ENCODE data around the gene NCMAP. TPM values are rescaled to one million over a fixed set of nuclear protein-coding genes. Genes with fewer than 3 reads are reported as not detected.

The NCMAP gene
- total RNA-seq, 2 donors from 2014 or later: 0.05 to 0.14 TPM

DNA sequence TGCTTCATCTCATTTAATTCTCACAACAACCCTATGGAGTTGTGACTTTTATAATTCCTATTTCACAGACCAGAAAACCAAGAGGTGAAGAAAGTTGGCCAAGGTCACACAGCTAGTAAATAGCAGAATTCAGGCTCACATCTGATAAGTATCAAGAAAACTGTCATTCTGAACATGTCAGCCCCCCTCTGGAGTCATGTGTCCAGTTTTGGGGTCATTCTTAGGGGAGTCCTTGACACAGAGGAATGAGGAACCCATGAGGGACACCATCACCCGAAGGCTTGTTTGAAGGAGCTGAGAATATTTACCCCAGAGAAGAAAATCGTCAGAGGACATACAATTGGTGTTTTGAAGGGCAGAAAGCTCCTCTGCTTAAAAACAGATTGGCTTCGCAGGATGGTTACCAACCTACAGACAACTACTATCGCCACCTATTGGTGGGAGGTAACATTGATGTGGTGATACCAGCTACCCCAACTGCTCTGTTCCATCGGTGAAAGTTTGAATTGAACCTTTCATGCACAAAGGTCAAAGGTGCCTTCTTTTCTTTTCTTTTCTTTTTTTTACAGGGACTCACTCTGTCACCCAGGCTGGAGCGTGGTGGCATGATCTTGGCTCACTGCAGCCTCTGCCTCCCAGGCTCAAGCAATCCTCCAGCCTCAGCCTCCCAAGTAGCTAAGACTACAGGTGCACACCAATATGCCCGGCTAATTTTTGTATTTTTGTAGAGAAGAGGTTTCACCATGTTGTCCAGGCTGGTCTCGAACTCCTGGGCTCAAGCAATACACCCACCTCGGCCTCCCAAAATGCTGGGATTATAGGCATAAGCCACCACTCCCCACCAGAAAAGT is 31.3 kb downstream of the NCMAP start:
- Mint-ChIP-seq H3K9me3 (no peaks in the 10 kb centered on the region), H3K27ac (peak overlapping the region in 1 of 2 donors; percentile 78), H3K36me3 (no peaks in the 10 kb centered on the region)
- peak in 1 of 2 donors; percentile 60 for DNase-seq (ENCODE audit: low spot score in 2 of 2)
- peak; percentile 93 to 96 for ATAC-seq

DNA sequence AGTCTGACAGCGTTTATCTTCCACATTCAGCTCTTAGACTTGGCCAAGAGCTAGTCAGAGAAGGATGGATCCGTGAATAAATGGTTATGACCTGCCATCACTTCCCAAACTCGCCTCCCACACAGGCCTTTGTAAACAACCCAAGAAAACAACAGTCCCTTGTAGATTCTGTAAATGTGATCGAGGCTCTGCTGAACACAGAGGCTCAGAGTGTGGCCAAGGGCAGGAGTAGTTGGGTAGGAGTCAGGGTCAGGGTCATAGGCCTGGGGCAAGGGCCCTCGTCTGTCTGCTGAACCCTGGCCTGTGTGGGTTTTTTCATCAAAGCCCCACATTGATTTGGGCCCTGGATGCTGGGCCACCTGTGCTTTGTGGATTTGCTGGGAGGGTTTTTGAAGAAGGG is 32.7 kb downstream of the NCMAP start:
- no peak for DNase-seq (ENCODE audit: low spot score in 2 of 2)
- Mint-ChIP-seq H3K9me3 (no peaks in the 10 kb centered on the region), H3K27ac (no peak overlapping the region), H3K36me3 (no peaks in the 10 kb centered on the region)
- no peak for ATAC-seq

DNA sequence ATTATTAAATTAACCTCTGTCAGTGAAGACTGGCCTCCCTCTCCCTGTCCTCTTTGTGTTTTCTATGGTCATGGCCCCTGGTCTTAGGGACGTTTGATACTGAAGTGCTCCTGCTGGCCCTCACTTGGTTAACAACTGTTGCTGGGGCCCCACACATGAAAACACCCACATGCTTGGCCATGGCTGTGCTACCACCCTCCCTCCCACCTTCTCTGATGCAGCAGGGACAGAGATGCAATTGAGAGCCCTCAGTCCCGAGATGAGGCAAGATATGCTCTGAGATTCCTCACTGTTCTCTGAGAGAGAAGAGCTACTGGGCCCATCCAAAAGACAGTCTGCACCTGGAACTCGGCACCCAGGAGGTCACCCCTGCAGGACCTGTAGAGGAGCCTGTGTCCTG is 33.3 kb downstream of the NCMAP start:
- Mint-ChIP-seq H3K27ac (no peak overlapping the region), H3K36me3 (no peaks in the 10 kb centered on the region), H3K9me3 (no peaks in the 10 kb centered on the region)
- DNase-seq (ENCODE audit: low spot score in 2 of 2) (no peak), ATAC-seq (no peak)

DNA sequence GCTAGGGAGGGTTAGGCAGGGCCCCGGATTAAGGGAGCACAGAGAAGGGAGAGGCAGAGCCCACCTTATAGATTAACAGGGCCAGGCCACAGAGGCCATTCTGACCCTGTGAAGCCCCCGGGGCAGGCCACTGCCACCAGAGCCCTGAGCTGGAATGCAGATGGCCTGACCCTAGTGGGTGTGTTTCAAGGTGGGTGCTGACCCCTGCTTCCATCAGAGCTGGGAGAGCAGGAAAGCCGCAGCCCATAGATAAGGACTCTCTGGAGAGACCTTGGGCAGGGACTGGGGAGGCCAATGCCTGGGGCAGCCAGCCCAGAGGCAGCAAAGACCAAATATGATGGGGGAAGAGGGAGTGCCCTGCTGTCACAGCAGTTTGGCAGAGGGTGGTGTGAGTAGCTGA is 35.9 kb downstream of the NCMAP start:
- DNase-seq (ENCODE audit: low spot score in 2 of 2) (no peak), ATAC-seq (no peak)
- no peak overlapping the region for H3K27ac Mint-ChIP-seq
- no peaks in the 10 kb centered on the region for H3K9me3 Mint-ChIP-seq
- H3K36me3 Mint-ChIP-seq: no peaks in the 10 kb centered on the region

DNA sequence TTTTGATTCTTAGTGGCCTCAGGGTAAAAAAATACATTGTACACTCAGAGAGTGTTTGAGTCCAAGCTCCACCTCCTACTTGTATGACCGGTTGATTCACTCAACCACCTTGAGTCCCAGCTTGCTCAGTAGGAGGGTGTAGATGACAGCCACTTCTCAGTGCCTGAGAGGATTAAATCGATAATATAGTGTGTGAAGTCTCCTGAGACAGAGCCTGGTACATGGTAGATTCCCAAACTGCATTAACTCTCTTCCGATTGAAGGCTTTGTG is 38.4 kb downstream of the NCMAP start:
- no peaks in the 10 kb centered on the region for H3K36me3 Mint-ChIP-seq
- no peaks in the 10 kb centered on the region for H3K9me3 Mint-ChIP-seq
- no peak for DNase-seq (ENCODE audit: low spot score in 2 of 2)
- no peak for ATAC-seq
- no peak overlapping the region for H3K27ac Mint-ChIP-seq

DNA sequence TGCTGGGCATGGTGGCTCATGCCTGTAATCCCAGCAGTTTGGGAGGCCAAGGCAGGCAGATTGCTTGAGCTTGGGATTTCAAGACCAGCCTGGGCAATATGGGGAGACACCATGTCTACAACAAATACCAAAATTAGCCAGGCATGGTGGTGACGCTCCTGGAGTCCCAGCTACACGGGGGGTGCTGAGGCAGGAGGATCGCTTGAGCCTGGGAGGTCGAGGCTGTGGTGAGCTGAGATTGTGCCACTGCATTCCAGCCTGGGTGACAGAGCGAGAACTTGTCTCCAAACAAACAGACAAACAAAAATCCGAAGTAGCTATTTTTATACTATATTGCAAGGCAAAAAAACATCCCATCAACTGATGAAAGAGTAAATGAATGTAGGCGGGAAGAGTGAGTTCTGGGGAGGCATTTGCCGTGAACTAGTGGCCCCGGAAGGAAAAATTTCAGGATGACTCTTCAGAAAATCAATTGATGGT is 40.6 kb downstream of the NCMAP start:
- H3K9me3 Mint-ChIP-seq: no peaks in the 10 kb centered on the region
- H3K27ac Mint-ChIP-seq: peak overlapping the region in 1 of 2 donors; percentile 69
- ATAC-seq: no peak
- no peak for DNase-seq (ENCODE audit: low spot score in 2 of 2)
- H3K36me3 Mint-ChIP-seq: no peaks in the 10 kb centered on the region

DNA sequence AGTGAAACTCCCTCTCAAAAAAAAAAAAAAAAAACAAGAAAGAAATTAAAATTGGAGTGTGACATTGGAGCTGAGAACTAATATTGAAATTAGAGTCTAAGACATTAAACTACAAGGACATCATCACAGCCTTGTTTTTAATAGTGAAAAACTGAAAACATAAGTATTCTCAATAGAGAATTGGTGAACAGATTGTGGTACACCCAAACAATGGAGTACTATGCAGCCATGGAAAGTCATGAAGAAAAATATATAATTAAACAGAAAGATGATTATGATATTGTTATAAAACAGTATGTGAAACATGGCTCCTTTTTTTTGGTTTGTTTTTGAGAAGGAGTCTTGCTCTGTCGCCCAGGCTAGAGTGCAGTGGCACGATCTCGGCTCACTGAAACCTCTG is 43.4 kb downstream of the NCMAP start:
- Mint-ChIP-seq H3K9me3 (no peaks in the 10 kb centered on the region), H3K27ac (no peak overlapping the region), H3K36me3 (no peaks in the 10 kb centered on the region)
- DNase-seq (ENCODE audit: low spot score in 2 of 2): no peak
- no peak for ATAC-seq

DNA sequence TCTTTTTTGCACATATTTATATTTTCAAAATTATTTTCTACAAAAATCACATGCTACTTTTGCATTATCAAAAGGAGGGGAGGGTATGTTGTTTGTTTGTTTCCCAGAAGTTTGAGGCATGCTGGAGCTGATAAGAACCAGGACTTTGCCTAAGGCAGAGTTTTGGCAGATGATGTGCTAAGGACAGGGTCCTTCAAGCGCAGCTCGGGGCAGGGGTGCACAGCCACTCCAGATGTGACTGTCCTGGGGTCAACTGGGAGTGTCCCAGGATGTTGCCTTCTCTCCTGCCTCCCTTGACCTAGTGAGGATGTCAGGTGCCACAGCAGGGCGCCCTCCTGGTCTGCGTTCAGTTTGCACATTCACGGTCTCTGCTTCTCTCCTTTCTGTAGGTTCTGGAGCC is 44.7 kb downstream of the NCMAP start:
- Mint-ChIP-seq H3K27ac (no peak overlapping the region), H3K36me3 (no peaks in the 10 kb centered on the region), H3K9me3 (no peaks in the 10 kb centered on the region)
- no peak for ATAC-seq
- DNase-seq (ENCODE audit: low spot score in 2 of 2): no peak

DNA sequence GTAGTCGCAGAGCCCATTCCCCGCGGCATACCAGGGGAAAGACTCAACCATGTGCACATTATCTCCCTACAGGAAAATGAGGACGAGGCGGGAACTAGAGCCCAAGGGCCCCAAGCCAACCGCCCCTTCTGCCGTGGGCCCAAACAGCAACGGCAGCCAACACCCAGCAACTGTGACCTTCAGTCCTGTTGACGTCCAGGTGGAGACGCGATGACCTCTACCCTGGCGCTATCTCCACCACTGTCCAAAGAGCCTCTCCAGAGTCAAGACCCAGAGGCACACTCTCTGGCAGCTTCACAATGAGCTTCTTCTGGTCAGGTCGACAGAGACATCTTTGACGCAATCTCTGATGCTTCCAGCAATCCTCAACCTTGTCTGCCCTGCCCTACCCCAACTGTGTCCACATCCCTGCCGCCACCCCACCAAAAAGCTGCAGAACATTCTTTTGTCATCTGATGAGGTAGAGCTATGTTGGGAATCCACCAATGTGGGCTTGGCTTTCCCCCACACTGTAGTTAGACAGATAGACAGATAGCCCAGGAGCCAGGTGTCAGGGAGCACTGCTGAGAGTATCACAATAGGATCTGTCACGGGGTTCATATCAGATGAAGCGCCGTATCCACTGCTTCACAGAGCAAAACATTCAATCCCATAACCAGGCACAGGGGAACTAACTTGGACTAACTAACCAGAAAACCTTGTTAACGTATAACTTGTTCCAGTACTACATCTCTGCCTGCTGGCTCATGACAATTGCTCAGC is 49.8 kb downstream of the NCMAP start:
- H3K36me3 Mint-ChIP-seq: no peaks in the 10 kb centered on the region
- DNase-seq (ENCODE audit: low spot score in 2 of 2) (no peak), ATAC-seq (no peak)
- no peak overlapping the region for H3K27ac Mint-ChIP-seq
- no peaks in the 10 kb centered on the region for H3K9me3 Mint-ChIP-seq

DNA sequence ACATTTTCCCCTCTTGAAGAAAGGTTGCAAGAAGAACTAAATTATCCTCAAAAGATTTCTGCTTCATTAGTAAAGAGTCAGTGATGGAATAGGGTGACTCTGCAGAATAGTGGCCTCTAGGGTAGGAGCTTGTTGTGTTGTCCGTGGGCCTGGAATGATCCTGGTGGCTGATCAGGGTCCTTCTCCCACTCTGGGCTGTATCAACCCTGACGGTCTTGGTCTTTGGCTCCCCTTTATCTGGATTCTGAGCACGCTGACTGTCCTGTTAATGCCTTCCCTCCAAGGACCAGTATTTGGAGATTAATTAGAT is 50.4 kb downstream of the NCMAP start:
- DNase-seq (ENCODE audit: low spot score in 2 of 2) (no peak), ATAC-seq (no peak)
- Mint-ChIP-seq H3K27ac (no peak overlapping the region), H3K9me3 (no peaks in the 10 kb centered on the region), H3K36me3 (no peaks in the 10 kb centered on the region)

DNA sequence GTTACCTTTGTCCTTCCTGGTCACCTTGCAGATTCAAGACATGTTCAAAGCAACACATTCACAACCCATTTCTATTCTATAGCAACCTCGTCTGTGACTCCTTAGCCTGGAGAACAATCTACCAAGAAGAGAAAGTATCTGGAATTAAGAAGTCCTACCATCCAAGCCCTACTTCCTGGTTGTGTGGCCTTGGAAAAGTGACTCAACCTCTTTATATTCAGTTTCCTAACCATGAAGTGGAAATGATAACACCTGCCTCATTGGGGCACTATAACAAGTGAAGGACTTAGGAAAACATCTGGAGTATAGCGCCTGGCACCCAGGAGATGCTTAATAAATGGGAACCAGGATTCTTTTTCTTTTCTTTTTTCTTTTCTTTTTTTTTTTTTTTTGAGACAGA is 50.7 kb downstream of the NCMAP start:
- ATAC-seq (no peak), DNase-seq (ENCODE audit: low spot score in 2 of 2) (no peak)
- no peaks in the 10 kb centered on the region for H3K36me3 Mint-ChIP-seq
- no peak overlapping the region for H3K27ac Mint-ChIP-seq
- no peaks in the 10 kb centered on the region for H3K9me3 Mint-ChIP-seq

DNA sequence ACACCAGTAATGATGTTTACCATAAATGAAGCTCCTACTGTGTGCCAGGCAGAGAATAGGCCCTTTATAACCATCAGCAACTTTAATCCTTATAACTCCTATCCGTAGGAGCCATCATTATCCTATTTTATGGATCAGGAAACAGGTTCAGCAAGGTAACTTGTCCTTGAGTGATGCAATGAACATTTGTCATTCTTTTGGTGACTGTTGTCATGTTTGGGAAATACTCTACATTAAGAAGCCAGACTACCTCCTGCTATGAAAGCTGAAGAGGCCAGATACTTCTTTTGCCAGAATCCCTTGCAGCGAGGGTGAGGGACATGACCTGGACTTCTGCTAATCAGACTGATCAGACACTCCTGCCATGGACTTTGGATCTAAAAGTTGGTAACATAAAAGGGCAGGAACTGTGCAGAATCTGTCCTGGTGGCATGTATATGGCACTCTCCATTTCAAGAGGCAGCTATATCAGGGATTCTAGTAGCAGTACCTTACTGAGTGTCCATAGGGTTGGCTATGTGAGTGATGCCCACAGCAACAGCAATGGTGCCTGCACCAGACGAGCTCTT is 54.1 kb downstream of the NCMAP start:
- no peak for DNase-seq (ENCODE audit: low spot score in 2 of 2)
- Mint-ChIP-seq H3K27ac (no peak overlapping the region), H3K36me3 (no peaks in the 10 kb centered on the region), H3K9me3 (no peaks in the 10 kb centered on the region)
- ATAC-seq: no peak

DNA sequence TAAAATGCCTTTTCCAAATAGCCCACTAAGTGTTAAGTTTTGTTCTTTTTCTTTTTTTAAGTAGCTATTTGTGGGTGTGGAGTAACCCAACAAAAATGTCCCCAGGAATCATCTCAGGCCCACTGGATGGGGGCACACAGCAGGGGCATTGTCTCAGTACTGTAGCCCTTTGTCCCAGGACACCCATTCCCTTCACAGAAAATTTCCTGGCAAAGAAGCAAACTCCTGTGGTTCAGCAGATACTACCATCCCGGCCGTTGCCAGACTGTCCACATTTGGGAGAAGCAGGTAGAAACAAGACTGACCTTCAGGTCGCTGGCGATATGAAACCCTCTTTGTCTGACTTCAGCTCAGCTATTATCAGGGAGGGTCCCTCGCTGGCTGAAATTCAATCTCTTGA is 63.5 kb downstream of the NCMAP start:
- H3K9me3 Mint-ChIP-seq: no peaks in the 10 kb centered on the region
- H3K36me3 Mint-ChIP-seq: no peaks in the 10 kb centered on the region
- no peak for DNase-seq (ENCODE audit: low spot score in 2 of 2)
- no peak for ATAC-seq
- no peak overlapping the region for H3K27ac Mint-ChIP-seq

DNA sequence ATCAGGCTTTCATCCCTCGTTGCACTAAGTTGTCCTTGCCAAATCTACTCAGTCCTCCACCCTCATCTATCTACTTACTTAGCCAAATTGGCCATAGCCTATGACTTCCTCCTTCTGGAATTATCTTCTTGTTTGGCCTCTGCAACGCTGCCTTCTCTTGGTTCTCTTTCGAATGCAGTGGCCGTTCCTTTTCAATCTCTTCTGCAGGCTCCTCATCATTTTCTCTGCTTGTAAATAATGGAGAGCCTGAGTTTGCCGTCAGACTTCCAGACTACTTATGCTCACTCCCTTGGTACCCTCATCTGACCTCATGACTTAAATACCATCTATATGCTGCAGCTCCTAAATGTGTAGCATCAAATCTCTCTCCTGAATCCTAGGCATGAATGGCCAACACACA is 64.8 kb downstream of the NCMAP start:
- Mint-ChIP-seq H3K27ac (no peak overlapping the region), H3K9me3 (no peaks in the 10 kb centered on the region), H3K36me3 (no peaks in the 10 kb centered on the region)
- ATAC-seq: no peak
- no peak for DNase-seq (ENCODE audit: low spot score in 2 of 2)

DNA sequence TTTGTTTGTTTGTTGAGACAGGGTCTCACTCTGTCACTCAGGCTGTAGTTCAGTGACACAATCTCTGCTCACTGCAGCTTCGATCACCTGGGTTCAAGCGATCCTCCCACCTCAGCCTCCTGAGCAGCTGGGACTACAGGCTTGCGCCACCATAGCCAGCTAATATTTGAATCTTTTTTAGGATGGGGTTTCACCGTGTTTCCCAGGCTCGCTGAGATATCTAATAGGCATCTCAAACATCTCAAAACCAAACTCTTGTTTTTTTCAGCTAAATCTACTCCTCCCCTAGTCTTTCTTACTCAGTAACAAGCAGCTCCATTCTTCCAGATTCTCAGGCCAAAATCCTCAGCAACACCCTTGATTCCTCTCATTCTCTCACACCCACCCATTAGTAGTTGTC is 65.2 kb downstream of the NCMAP start:
- H3K27ac Mint-ChIP-seq: no peak overlapping the region
- ATAC-seq (no peak), DNase-seq (ENCODE audit: low spot score in 2 of 2) (no peak)
- no peaks in the 10 kb centered on the region for H3K9me3 Mint-ChIP-seq
- no peaks in the 10 kb centered on the region for H3K36me3 Mint-ChIP-seq

DNA sequence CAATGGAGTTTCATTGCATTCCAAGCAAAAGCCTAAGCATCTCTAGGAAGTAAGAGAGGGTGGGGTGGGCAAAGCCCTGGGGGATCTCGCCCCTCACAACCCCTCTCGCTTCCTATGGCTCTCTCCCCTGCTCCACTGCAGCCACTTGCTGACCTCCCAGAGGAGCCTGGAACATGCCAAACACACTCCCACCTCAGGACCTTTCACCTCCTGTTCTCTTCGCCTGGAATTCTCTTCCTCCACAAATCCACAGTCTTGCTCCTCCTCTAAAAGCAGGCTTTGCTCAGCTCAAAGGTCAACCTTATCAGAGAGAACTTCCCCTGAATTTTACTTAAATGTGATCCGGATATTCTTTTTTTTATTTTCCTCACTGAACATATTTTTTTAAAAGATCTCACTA is 66.3 kb downstream of the NCMAP start:
- no peaks in the 10 kb centered on the region for H3K9me3 Mint-ChIP-seq
- no peak overlapping the region for H3K27ac Mint-ChIP-seq
- no peak for ATAC-seq
- DNase-seq (ENCODE audit: low spot score in 2 of 2): no peak
- no peaks in the 10 kb centered on the region for H3K36me3 Mint-ChIP-seq

DNA sequence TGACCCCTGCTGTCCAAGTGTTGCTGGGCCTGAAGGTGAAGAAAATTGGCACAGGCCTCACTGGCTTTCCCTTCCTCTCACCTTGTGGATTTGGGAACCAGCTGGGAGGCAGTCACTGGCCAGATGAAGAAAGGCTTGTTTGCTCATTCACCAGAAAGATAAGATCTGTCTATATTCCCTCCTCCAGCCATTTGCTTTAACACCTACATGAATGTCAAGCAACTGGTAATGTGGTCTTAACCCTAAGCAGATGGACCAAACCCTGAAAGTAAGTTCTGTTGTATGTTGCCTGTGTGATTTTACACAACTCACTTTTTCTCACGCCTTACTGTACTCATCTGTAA is 76.9 kb downstream of the NCMAP start:
- no peak for ATAC-seq
- Mint-ChIP-seq H3K36me3 (no peaks in the 10 kb centered on the region), H3K27ac (no peak overlapping the region), H3K9me3 (no peaks in the 10 kb centered on the region)
- no peak for DNase-seq (ENCODE audit: low spot score in 2 of 2)
